Measurements from ENCODE around the gene STAMBP. TPM values are rescaled to one million over a fixed set of nuclear protein-coding genes. Genes with fewer than 3 reads are reported as not detected.

Gene STAMBP
- total RNA-seq (2022; extraction: Qiagen RNA extraction; ENCODE audit: low read depth), result 45.1 to 57.3 TPM (median 50.2 TPM) in 5 replicates

DNA sequence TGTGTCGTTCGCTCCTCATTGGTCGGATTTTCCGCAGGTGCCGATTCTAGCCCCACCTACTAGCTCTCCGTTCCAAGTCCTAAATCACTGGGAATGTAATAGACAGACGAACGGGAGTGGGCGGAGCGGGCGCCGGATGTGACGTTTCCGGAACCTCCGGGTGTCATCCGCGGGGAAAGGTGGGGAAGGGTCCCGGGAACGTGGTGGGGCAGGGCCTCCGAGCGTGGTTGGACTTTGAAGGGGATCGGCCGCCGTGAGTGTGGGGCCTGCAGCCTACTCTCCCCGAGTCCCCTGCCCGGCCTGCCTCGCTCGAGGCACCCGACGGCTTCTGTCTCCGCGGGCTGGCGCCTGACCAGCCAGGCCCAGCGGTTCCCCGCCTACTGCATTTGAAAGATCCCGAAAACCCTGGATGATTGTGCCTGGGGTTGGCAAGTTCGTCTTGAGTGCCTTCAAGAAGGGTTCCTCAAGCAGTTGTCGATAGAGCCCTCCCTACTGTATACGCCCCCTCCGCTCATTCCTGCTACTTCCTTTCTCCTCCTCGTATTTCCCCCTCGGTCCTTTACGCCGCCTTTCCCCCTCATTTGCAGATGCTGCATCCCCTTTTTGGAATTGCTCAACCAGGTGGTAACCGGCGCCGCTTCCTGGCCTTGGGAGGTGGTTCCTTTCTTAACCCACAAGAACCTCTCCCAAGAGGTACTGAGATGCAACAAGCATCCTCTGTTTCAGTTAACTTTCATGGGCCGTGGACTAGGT is at the start of gene STAMBP:
Gene STAMBP, plus strand, starts transcription at position 144 of the 753 bp plus-strand sequence. CDS start 1,896 bp downstream, outside the sequence.

DNA sequence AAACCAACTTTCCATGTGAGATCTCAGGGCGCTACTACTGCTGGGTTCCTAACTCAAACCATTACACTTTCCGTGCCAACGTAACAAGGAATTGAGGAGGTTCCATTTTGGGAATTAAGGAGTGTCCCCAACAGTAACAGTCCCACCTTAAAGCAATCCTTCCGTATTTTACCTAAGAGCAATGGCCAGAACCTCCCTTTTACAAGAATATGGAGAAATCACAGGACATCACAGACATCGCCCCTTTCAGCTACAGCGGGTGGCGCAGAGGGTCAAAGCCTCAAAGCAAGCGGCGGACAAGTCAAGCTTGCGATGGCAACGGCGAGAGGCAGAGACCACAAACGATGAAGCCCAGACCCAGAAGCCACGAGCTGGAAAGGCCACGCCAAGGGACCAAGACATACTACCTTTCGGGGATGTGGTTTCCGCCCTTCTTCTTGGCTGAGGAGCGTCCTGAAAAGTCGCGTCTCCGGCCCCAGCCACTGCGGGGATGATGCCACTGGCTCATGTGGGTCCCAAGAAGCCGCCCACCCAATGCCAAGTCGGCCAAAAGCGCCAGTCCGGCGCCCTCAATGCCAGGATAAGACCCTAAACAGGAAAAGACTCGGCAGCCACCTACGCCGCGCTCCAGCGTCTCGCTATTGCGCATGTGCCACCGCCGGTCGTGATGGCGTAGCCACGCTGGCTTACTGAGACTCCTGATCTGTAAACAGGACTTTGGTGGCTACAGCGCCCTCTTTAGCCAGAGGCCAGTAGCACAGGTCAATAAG is 49.1 kb upstream of the STAMBP start, which contains the start of gene DUSP11:
Gene DUSP11, minus strand, starts transcription at position 637 of the 770 bp plus-strand sequence. Its CDS starts 129 bp downstream, at position 508.

DNA sequence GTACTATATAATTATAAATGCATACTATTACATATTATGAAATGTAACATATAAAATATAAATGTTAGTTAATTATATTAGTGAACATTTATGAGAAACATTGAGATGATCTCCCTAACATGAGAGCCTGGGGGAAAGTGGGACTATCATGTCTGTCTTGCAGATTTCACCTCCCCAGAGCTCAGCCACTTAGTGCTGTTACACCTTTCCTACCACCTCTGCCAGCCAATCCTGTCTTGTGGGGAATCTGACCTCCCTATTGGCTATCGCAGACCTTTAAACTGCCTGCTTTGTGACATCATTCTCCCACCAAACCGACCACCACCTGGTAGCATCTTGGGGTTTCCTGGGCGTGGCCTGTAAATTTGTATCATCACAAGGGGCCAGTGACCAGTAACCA is 44.9 kb upstream of the STAMBP start, which contains the start of gene C2orf78:
Gene C2orf78, plus strand, starts transcription at position 301 of the 400 bp plus-strand sequence. CDS start 127 bp downstream, outside the sequence.

DNA sequence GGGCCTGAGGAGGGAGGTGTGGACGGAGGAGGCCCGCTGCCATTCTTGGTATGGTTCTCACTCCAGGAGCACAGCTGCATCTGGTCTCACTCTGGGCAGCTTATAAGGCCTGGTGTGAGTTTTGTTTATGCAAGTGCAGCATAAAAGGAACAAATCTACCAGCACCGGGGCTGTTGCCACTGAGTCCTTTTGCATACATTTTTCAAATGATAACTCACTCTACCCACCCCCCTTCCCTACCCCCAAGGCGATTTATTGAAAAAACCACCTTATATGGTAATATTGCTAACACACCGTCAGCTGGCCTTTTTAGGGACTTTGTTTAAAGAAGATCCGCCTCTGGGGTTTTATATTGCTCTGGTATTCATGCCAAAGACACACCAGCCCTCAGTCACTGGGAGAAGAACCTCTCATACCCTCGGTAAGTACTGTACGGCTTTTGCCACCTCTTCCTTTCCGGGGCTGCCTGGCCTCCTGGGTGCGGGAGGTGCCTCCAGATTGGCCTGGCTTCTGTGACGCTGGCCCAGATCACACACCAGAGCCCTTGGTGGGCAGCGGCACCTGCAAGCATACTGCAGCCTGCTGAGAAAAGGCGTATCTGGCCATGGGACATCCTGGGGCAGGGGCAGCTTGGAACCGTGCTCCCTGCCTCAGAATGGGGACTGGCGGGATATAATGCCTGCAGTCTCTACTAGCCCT is 64.0 kb downstream of the STAMBP start, which contains the start of gene ACTG2:
Gene ACTG2, plus strand, starts transcription at position 378 of the 699 bp plus-strand sequence. CDS start 8,304 bp downstream, outside the sequence.

Other genes with a start within 250 kb of the STAMBP start
- gene NAT8, start 186.5 kb upstream of the STAMBP start, total RNA-seq (2022; extraction: Qiagen RNA extraction; ENCODE audit: low read depth), result not detected in 5 replicates
- 74.2 to 83.9 TPM (median 81.9 TPM) in 5 replicates for gene TPRKB, start 91.6 kb upstream of the STAMBP start, total RNA-seq (2022; extraction: Qiagen RNA extraction; ENCODE audit: low read depth)
- 38.1 to 47.2 TPM (median 44.0 TPM) in 5 replicates for gene DUSP11, start 48.9 kb upstream of the STAMBP start, total RNA-seq (2022; extraction: Qiagen RNA extraction; ENCODE audit: low read depth)
- gene C2orf78, start 44.8 kb upstream of the STAMBP start, total RNA-seq (2022; extraction: Qiagen RNA extraction; ENCODE audit: low read depth), result not detected in 5 replicates
- 0.10 to 0.38 TPM (median 0.17 TPM) in 5 replicates for gene ACTG2, start 64.0 kb downstream of the STAMBP start, total RNA-seq (2022; extraction: Qiagen RNA extraction; ENCODE audit: low read depth)
- 140 to 153 TPM (median 149 TPM) in 5 replicates for gene DGUOK, start 97.9 kb downstream of the STAMBP start, total RNA-seq (2022; extraction: Qiagen RNA extraction; ENCODE audit: low read depth)
- 7.1 to 8.4 TPM (median 7.7 TPM) in 5 replicates for gene TET3, start 155.9 kb downstream of the STAMBP start, total RNA-seq (2022; extraction: Qiagen RNA extraction; ENCODE audit: low read depth)